ENCODE data around the gene ZC3H13. TPM values are rescaled to one million over a fixed set of nuclear protein-coding genes. Genes with fewer than 3 reads are reported as not detected.

ZC3H13 gene, protein sequence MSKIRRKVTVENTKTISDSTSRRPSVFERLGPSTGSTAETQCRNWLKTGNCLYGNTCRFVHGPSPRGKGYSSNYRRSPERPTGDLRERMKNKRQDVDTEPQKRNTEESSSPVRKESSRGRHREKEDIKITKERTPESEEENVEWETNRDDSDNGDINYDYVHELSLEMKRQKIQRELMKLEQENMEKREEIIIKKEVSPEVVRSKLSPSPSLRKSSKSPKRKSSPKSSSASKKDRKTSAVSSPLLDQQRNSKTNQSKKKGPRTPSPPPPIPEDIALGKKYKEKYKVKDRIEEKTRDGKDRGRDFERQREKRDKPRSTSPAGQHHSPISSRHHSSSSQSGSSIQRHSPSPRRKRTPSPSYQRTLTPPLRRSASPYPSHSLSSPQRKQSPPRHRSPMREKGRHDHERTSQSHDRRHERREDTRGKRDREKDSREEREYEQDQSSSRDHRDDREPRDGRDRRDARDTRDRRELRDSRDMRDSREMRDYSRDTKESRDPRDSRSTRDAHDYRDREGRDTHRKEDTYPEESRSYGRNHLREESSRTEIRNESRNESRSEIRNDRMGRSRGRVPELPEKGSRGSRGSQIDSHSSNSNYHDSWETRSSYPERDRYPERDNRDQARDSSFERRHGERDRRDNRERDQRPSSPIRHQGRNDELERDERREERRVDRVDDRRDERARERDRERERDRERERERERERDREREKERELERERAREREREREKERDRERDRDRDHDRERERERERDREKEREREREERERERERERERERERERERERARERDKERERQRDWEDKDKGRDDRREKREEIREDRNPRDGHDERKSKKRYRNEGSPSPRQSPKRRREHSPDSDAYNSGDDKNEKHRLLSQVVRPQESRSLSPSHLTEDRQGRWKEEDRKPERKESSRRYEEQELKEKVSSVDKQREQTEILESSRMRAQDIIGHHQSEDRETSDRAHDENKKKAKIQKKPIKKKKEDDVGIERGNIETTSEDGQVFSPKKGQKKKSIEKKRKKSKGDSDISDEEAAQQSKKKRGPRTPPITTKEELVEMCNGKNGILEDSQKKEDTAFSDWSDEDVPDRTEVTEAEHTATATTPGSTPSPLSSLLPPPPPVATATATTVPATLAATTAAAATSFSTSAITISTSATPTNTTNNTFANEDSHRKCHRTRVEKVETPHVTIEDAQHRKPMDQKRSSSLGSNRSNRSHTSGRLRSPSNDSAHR (N-terminal part only)
- total RNA-seq: 10 to 100 TPM; 23.2 to 64.1 (median 52.7) TPM
- 10 to 100 TPM; 15.1 to 34.4 TPM for polyA plus RNA-seq
- long read RNA-seq, donor 1, partial matches to known transcripts: 103 of 128 reads
- long read RNA-seq, donor 1, other reads (novel, unspliced or antisense): 25 of 128 reads
- long read RNA-seq, donor 2, partial matches to known transcripts: 46 of 46 reads
- long read RNA-seq, donor 2, other reads (novel, unspliced or antisense): 0 of 46 reads
- long read RNA-seq, donor 3, partial matches to known transcripts: 12 of 24 reads
- long read RNA-seq, donor 3, other reads (novel, unspliced or antisense): 12 of 24 reads

DNA sequence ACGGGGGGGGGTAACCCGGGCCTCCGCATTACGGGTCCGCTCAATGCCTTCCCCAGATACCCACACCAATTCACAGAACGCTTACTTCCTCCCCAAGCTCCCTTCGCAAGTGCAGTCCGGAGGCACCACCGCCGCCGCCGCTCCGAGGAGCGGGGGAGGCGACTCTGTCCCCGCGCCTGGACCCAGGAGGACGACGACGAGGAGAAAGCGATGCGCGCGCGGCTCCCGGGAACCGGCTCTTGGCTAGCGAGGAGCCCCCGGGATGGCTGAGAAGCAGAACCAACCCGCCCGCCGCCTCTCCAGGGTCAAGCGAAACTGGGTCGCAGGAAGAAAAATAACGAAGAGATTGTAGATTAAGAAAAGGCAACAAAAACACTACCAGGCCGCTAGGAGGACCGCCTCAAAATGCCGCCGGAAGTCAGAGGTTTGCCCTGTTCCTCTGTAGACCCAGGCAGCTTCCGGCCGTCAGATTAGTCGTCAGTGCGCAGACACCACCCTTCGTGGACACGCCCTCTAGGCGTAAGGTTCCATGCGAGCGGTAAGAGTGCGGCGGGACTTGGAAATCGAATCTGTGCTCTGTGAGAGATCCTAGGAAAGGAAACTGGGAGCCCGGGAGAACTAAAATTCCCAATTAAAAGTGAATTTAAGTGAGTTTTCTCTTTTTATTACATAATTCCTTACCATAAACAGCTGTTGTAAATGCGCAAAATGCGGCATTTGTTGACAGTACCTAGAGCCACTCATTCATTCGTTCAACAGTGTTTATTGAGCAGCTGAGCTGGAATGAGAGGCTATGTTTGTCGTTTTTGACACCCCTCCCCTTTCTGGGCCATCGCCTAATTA lies at the start of gene ZC3H13:
Gene ZC3H13, minus strand, starts transcription at position 428 of the 843 bp plus-strand sequence. CDS start 7,239 bp downstream, outside the sequence.
- no peaks in the 10 kb centered on the region for H3K36me3 ChIP-seq
- WGBS, 3 donors: 0 to 1% (median 0%) methylated on average over 57 of the region's 57 CpGs
- peak; percentile 85 to 91 (median 87) for DNase-seq
- H3K4me3 ChIP-seq: peak within 1 kb of the TSS; percentile 91
- no peak for TF ChIP-seq EP300 (IDR thresholded peaks at IDR 0.05)
- TF ChIP-seq POLR2A (IDR thresholded peaks at IDR 0.05): peak; percentile 59
- TF ChIP-seq CTCF (IDR thresholded peaks at IDR 0.05): peak in 2 of 3 donors; percentile 51 to 58
- no peaks in the 10 kb centered on the region for H3K27me3 ChIP-seq
- intact Hi-C loops (cut with DNase I): no loop called here
- H3K4me1 ChIP-seq (ENCODE audit: insufficient read depth): no peaks in the 10 kb centered on the region
- H3K27ac ChIP-seq: peak within 1 kb of the TSS; percentile 67 to 77
- no peaks in the 10 kb centered on the region for H3K9me3 ChIP-seq

- Histone ChIP-seq H3K9me3 (no peaks in the 10 kb centered on the region), H3K27ac (no peak overlapping the region), H3K4me1 (ENCODE audit: insufficient read depth) (no peaks in the 10 kb centered on the region), H3K36me3 (no peaks in the 10 kb centered on the region), H3K27me3 (no peaks in the 10 kb centered on the region), H3K4me3 (no peak overlapping the region)
- intact Hi-C loops (cut with DNase I): no loop called here
- no peak for TF ChIP-seq POLR2A (IDR thresholded peaks at IDR 0.05)
- no peak for TF ChIP-seq CTCF (IDR thresholded peaks at IDR 0.05)
- no peak for TF ChIP-seq EP300 (IDR thresholded peaks at IDR 0.05)
- no peak for DNase-seq
Measured at GRCh38 chr13:46102255-46102605, 49.7 kb upstream of the ZC3H13 start.

- H3K36me3 ChIP-seq: no peaks in the 10 kb centered on the region
- no peaks in the 10 kb centered on the region for H3K9me3 ChIP-seq
- intact Hi-C loops (cut with DNase I): no loop called here
- H3K4me1 ChIP-seq (ENCODE audit: insufficient read depth): no peaks in the 10 kb centered on the region
- no peak overlapping the region for H3K4me3 ChIP-seq
- no peak for DNase-seq
- no peak overlapping the region for H3K27ac ChIP-seq
- no peaks in the 10 kb centered on the region for H3K27me3 ChIP-seq
- no peak for TF ChIP-seq EP300 (IDR thresholded peaks at IDR 0.05)
- no peak for TF ChIP-seq POLR2A (IDR thresholded peaks at IDR 0.05)
- no peak for TF ChIP-seq CTCF (IDR thresholded peaks at IDR 0.05)
- WGBS, 3 donors: 51 to 59% (median 52%) methylated on average over 8 of the region's 8 CpGs
Measured at GRCh38 chr13:46101484-46102254, 49.1 kb upstream of the ZC3H13 start.
